ENCODE results near the gene MTPN.

Gene MTPN

DNA sequence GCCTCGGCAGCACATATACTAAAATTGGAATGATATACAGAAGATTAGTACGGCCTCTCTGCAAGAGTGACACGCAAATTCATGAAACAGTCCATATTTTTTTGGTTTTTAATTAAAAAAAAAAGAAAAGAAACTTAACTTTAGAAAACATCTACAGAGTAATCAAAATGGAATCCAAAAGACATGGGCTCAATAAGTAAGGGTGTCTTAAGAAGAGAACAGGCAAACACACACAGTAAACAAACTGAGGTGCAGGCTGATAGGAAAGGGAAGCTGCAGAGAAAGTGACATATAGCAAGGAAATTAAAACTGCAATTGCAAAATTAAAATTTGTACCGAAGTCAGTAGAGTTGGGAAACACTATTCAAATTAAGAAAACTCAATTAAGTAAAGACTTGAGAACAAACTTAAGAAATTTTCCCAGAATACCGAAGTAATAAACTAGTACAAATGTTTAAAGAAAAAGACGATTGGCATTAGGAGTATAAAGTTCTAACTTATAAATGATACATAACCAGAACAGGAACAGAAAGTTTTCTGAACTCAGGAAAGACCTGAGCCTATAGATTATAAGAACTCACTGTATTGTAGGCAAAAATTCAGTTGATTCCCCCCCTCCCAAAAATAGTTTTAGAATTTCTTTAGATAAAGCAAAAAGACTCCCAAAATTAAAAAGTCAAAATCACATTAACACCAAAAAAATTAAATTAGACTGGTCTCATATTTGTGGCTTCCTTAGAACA is 16.3 kb downstream of the MTPN start:
- TF ChIP-seq, protein P1, sequence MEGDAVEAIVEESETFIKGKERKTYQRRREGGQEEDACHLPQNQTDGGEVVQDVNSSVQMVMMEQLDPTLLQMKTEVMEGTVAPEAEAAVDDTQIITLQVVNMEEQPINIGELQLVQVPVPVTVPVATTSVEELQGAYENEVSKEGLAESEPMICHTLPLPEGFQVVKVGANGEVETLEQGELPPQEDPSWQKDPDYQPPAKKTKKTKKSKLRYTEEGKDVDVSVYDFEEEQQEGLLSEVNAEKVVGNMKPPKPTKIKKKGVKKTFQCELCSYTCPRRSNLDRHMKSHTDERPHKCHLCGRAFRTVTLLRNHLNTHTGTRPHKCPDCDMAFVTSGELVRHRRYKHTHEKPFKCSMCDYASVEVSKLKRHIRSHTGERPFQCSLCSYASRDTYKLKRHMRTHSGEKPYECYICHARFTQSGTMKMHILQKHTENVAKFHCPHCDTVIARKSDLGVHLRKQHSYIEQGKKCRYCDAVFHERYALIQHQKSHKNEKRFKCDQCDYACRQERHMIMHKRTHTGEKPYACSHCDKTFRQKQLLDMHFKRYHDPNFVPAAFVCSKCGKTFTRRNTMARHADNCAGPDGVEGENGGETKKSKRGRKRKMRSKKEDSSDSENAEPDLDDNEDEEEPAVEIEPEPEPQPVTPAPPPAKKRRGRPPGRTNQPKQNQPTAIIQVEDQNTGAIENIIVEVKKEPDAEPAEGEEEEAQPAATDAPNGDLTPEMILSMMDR (IDR thresholded peaks at IDR 0.05; ENCODE audit: low read length, missing control alignments) = no peak
- DNase-seq (ENCODE audit: low read depth) = no peak
- H3K4me3 ChIP-seq (replicated peaks; ENCODE audit: low read depth, low read length) = no peak overlapping the region

DNA sequence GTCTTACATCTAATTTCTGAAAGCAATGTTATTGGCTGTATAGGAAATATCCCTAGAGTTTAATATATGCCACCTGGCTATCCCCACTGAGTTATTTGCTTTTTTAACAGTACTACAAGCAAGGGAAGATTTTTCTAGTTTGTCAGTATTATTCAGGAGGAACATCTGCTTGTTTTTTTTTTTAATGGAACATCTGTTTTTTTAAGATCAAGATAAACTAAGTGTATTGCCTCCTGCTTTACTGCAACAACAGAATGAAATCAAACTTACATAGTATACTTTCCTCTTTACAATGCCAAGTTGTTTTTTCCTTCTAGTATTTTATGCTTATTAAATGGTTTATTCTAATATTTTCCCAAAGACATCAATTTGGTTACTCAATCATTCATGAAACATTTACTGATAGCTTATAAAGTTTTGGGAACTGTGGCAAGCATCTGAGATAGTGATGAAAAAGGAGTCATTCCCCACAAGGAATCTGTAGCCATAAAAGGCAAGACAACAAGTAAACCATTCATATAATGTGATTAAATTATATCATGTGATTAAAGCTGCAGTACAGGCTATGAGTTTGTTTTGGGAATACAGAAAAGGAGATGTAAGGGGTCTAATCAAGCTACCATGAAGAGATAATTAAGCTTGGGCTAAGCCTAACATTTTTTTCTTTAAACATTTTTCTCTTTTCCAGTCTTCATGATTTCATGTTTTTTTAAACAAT is 17.4 kb downstream of the MTPN start:
- no peak overlapping the region for H3K4me3 ChIP-seq (replicated peaks; ENCODE audit: low read depth, low read length)
- TF ChIP-seq, protein P1 (IDR thresholded peaks at IDR 0.05; ENCODE audit: low read length, missing control alignments) = no peak
- peak; percentile 37 for DNase-seq (ENCODE audit: low read depth)

DNA sequence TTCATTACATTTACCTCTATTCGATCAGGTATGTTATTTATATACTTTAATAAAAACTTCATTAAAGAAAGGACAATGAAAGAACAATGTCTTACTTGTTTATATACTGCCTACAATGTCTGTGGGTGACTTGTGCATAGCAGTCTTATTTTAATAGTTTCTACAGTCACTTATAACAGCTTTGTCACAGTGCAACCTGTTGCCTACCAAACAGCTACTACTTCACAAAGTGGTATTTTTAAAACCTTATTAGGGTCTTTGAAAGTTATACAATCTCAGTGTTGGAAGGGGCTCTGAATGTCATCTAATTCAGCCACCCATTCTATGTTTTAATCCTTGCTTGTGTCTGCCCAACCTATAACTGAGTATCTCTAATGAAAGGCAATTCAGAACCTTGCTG is 19.0 kb downstream of the MTPN start:
- TF ChIP-seq, protein P1 (IDR thresholded peaks at IDR 0.05; ENCODE audit: low read length, missing control alignments) = no peak

DNA sequence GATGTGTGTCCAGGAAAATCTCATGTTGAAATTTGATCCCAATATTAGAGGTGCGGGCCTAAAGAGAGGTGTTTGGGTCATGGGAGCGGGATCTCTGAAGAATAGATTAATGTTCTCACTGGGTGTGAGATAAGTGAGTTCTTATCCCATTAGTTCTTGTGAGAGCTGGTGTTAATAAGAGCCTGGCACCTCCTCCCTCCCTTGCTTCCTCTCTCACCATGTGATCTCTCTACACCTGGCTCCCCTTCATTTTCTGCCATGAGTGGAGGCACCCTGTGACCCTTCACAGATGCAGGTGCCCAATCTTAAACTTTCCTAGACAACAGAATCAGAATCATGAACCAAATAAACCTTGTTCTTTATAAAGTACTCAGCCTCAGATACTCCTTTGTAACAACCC is 19.5 kb downstream of the MTPN start:
- DNase-seq (ENCODE audit: low read depth) = no peak
- TF ChIP-seq, protein P1 (IDR thresholded peaks at IDR 0.05; ENCODE audit: low read length, missing control alignments) = no peak
- H3K4me3 ChIP-seq (replicated peaks; ENCODE audit: low read depth, low read length) = no peak overlapping the region

More for the DNA sequence above, 19.0 kb downstream of the MTPN start:
- H3K4me3 ChIP-seq (replicated peaks; ENCODE audit: low read depth, low read length) = no peak overlapping the region
- DNase-seq (ENCODE audit: low read depth) = no peak

DNA sequence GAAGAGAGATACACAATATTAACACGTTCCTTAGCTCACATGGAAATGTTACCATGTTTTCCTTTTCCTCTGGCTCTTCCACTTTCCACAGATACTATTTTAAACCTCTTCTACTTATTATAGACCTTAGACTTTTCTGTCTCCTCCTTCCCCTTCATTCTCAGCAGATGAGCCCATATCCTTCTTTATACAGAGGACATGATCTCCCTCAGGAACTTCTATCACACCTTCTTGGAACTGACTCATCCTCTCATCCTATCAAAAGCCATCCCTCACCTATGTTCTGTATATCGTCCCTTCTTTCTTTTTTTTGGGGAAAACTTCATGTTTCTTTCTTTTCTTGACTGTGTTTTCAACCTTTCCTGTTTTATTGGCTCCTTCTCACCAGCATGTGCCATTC is 20.8 kb downstream of the MTPN start:
- H3K4me3 ChIP-seq (replicated peaks; ENCODE audit: low read depth, low read length) = no peak overlapping the region
- TF ChIP-seq, protein P1 (IDR thresholded peaks at IDR 0.05; ENCODE audit: low read length, missing control alignments) = no peak
- DNase-seq (ENCODE audit: low read depth) = no peak

DNA sequence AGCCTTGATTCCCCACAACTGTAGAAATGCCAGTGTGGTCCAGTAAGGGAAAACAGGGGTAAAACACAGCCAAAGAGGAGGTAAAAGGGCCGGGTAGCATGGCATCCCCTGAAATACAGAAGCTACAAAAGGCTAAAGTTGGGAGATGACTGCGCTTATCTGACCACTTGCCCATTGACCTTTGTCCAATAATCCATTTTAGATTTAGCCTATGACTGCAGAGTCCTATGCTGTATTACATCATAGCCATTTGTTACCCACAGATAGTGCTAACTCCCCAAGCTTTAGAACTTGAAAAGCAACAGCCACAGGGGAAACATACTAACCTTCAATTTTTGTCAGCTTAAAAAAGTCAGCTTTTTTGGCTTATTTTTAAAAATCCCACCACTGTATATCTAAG is 26.2 kb downstream of the MTPN start:
- DNase-seq (ENCODE audit: low read depth) = no peak
- TF ChIP-seq, protein P1 (IDR thresholded peaks at IDR 0.05; ENCODE audit: low read length, missing control alignments) = no peak

More for the DNA sequence above, 26.2 kb downstream of the MTPN start:
- H3K4me3 ChIP-seq (replicated peaks; ENCODE audit: low read depth, low read length) = no peak overlapping the region
